AG04450 (cell line): ENCODE results near the gene AAMDC. TPM values are rescaled to one million over a fixed set of nuclear protein-coding genes. Genes with fewer than 3 reads are reported as not detected.
"Not testable (repeated sequence)": the region's sequence is repeated elsewhere in the genome, so short reads cannot be mapped to it uniquely, and the experiment has no call there.

Experiments
- CTCF ChIA-PET: fragments of 300-600, 350-600 bp; formaldehyde crosslinking; extraction: SDS; loops from one replicate; lab custom pipeline; 2022; ENCODE audit warnings: antibody characterized with exemption, inconsistent platforms; lab: Charles Lee
- POLR2A ChIA-PET: fragments of 350-600 bp; formaldehyde crosslinking; extraction: SDS; loops from one replicate; lab custom pipeline; 2021; ENCODE audit warnings: antibody characterized with exemption, inconsistent platforms; lab: Yijun Ruan, JAX
- DNase-seq: peaks from one replicate; pipeline ENCODE4 v3.0.0-alpha.2; 2011; ENCODE audit warnings: low read depth, low spot score
- H3K27ac ChIP-seq: one replicate; pipeline ENCODE4 v1.5.1; 2012; ENCODE audit warnings: low read depth, low read length, control low read depth
- H3K27me3 ChIP-seq: one replicate; pipeline ENCODE4 v1.6.0; 2012; ENCODE audit warnings: low read length; ENCODE audit not compliant: control insufficient read depth, insufficient read depth
- H3K4me3 ChIP-seq: 2 replicates; pipeline ENCODE4 v1.5.1; 2011; ENCODE audit warnings: mild to moderate bottlenecking, low read depth, low read length, control low read depth
- H3K9me3 ChIP-seq: 2 replicates; pipeline ENCODE4 v1.5.1; 2012; ENCODE audit warnings: low read length; ENCODE audit not compliant: control insufficient read depth, insufficient read depth
- CTCF ChIP-seq: IDR thresholded peaks from 2 replicates; pipeline ENCODE4 v1.5.1; 2011; ENCODE audit warnings: low read depth, low read length, control low read depth, inconsistent platforms
- polyA plus RNA-seq: library from polyadenylated mRNA; depleted of rRNA; stranded (reverse); fragments of >200 nt; gene quantifications from 2 replicates; pipeline ENCODE4 v1.2.3, GENCODE V29; 2011; rRNA removed
- small RNA-seq: library from RNA; depleted of rRNA; stranded (forward); fragments of <200 nt; gene quantifications from one replicate; pipeline ENCODE3, GENCODE V24; 2012; ENCODE audit warnings: low read depth; ENCODE audit not compliant: insufficient read length

Gene AAMDC
- polyA plus RNA-seq, 1 experiment: 57.7 TPM

GRCh38 chr11:77909277-77909676, 88.3 kb downstream of the AAMDC start:
- no peaks in the 10 kb centered on the region for H3K27me3 ChIP-seq
- H3K27ac ChIP-seq: no peak overlapping the region
- H3K4me3 ChIP-seq: no peak overlapping the region
- CTCF ChIA-PET: no interaction called here
- no peak for TF ChIP-seq CTCF
- POLR2A ChIA-PET: no interaction called here
- no peaks in the 10 kb centered on the region for H3K9me3 ChIP-seq
- no peak for DNase-seq

- H3K27me3 ChIP-seq, H3K9me3 ChIP-seq, CTCF ChIA-PET, H3K4me3 ChIP-seq, H3K27ac ChIP-seq, POLR2A ChIA-PET: not testable (repeated sequence)
- DNase-seq: peak; percentile 29
Observed at GRCh38 chr11:77910828-77911227, 89.9 kb downstream of the AAMDC start.

- H3K27me3 ChIP-seq, H3K4me3 ChIP-seq, H3K9me3 ChIP-seq, H3K27ac ChIP-seq, DNase-seq, CTCF ChIA-PET: not testable (repeated sequence)
- POLR2A ChIA-PET: interaction anchor here (1.0 to 1.5 kb wide), 2 partner anchors 35 to 90 kb away, joined by 3 to 6 read pairs; no protein-coding TSS in a partner anchor
Observed at GRCh38 chr11:77913608-77914306, 92.8 kb downstream of the AAMDC start.

GRCh38 chr11:77914307-77914791, 93.4 kb downstream of the AAMDC start:
- CTCF ChIA-PET, H3K27me3 ChIP-seq, H3K9me3 ChIP-seq, H3K4me3 ChIP-seq: not testable (repeated sequence)
- peak overlapping the region; percentile 68 for H3K27ac ChIP-seq
- DNase-seq: peak; percentile 82
- POLR2A ChIA-PET: interaction anchor here (1.5 kb wide), 1 partner anchor 36 kb away, joined by 6 read pairs; no protein-coding TSS in a partner anchor

- CTCF ChIA-PET, H3K27me3 ChIP-seq, H3K9me3 ChIP-seq, DNase-seq, H3K4me3 ChIP-seq, H3K27ac ChIP-seq: not testable (repeated sequence)
- POLR2A ChIA-PET: interaction anchor here (0.6 kb wide), 1 partner anchor 263 kb away, joined by 7 read pairs; no protein-coding TSS in a partner anchor
Observed at GRCh38 chr11:77917713-77918112, 96.8 kb downstream of the AAMDC start.

Small RNAs within 50 kb of the gene (small RNA-seq; reads per million reads assigned to genes)
- gene AP002812.4: not detected

Other genes starting within 250 kb of the AAMDC start
- 1.6 and 2.0 TPM in 2 replicates for gene AQP11, start 231.2 kb upstream of the AAMDC start, polyA plus RNA-seq
- 158 and 186 TPM in 2 replicates for gene CLNS1A, start 183.3 kb upstream of the AAMDC start, polyA plus RNA-seq
- gene RSF1, start 422 bp upstream of the AAMDC start, polyA plus RNA-seq: 26.5 and 26.8 TPM in 2 replicates
- 28.4 and 29.4 TPM in 2 replicates for gene INTS4, start 173.5 kb downstream of the AAMDC start, polyA plus RNA-seq
- 3.1 and 3.3 TPM in 2 replicates for gene KCTD14, start 202.1 kb downstream of the AAMDC start, polyA plus RNA-seq
- not detected in 2 replicates for gene THRSP, start 242.7 kb downstream of the AAMDC start, polyA plus RNA-seq